Suprapubic skin (tissue), 4 donors: Measurements from ENCODE around the gene OSCP1. TPM values are rescaled to one million over a fixed set of nuclear protein-coding genes. Genes with fewer than 3 reads are reported as not detected.

ENCODE experiments used
- DNase-seq, 2 donors: peaks; one replicate each; pipeline ENCODE4 v3.0.0-alpha.2; 2019; ENCODE audit warnings: low spot score in 2 of 2
- H3K27ac ChIP-seq: fragments of 200-600 bp; sonication (generic); one replicate; pipeline ENCODE4 v1.5.1; 2019
- H3K27me3 ChIP-seq: fragments of 200-600 bp; sonication (generic); one replicate; pipeline ENCODE4 v1.5.1; 2019
- H3K36me3 ChIP-seq: fragments of 200-600 bp; sonication (generic); one replicate; pipeline ENCODE4 v1.5.1; 2019
- H3K4me1 ChIP-seq: fragments of 200-600 bp; sonication (generic); one replicate; pipeline ENCODE4 v1.5.1; 2019
- H3K4me3 ChIP-seq: fragments of 200-600 bp; sonication (generic); one replicate; pipeline ENCODE4 v1.5.1; 2019; ENCODE audit warnings: mild to moderate bottlenecking
- H3K9me3 ChIP-seq: fragments of 200-600 bp; sonication (generic); one replicate; pipeline ENCODE4 v1.5.1; 2019
- CTCF ChIP-seq, 2 donors: fragments of 200-600 bp in 1 of 2; fragments of 450-650 bp in 1 of 2; sonication (generic) in 1 of 2; IDR thresholded peaks; one replicate each; pipeline ENCODE4 v1.5.1; 2016 to 2019; ENCODE audit warnings: antibody characterized with exemption in 2 of 2, mild to moderate bottlenecking in 1 of 2, moderate library complexity in 1 of 2
- EP300 ChIP-seq: sonication (generic); formaldehyde crosslinking; IDR thresholded peaks from one replicate; pipeline ENCODE4 v1.6.1; 2017; ENCODE audit warnings: antibody characterized with exemption
- POLR2A ChIP-seq, 2 donors: fragments of 450-650 bp; IDR thresholded peaks; one replicate each; pipeline ENCODE4 v1.6.1; 2017; ENCODE audit warnings: antibody characterized with exemption in 2 of 2, mild to moderate bottlenecking in 2 of 2, moderate library complexity in 2 of 2
- POLR2AphosphoS5 ChIP-seq, 3 donors: sonication (generic); formaldehyde crosslinking; IDR thresholded peaks; one replicate each; pipeline ENCODE4 v1.6.1; 2017; ENCODE audit warnings: antibody characterized with exemption in 3 of 3
- WGBS: methylation state at CpG from one replicate; pipeline ENCODE4 v1.1.5; 2018; 5-methylcytosine and 5-hydroxymethylcytosine counted together
- total RNA-seq, 4 donors: library from RNA; depleted of rRNA; stranded (reverse); fragments of >200 nt; gene quantifications; one replicate each; pipeline ENCODE4 v1.1.0, GENCODE V29; 2016

The OSCP1 gene
- total RNA-seq, 4 donors from 2014 or later = 3.8 to 15.4 (median 7.9) TPM

GRCh38 chr1:36397378-36398230 lies 52.6 kb downstream of the OSCP1 start, which contains the start of gene LSM10:
LSM10 (minus strand) TSS chr1:36397908; CDS start chr1:36394129, 3,779 bp downstream.
- TF ChIP-seq POLR2AphosphoS5 (IDR thresholded peaks at IDR 0.05) (peak; percentile 38 to 92 (median 82)), POLR2A (IDR thresholded peaks at IDR 0.05) (peak; percentile 78 to 84), CTCF (IDR thresholded peaks at IDR 0.05) (no peak)
- peak; percentile 97 for DNase-seq
- H3K9me3 ChIP-seq = no peaks in the 10 kb centered on the region
- H3K4me1 ChIP-seq = peaks cover 27% of the 10 kb centered on the region
- H3K27ac ChIP-seq = peak within 1 kb of the TSS; percentile 92
- no peaks in the 10 kb centered on the region for H3K27me3 ChIP-seq
- peak within 1 kb of the TSS; percentile 80 for H3K4me3 ChIP-seq
- peaks cover 13% of the 10 kb centered on the region for H3K36me3 ChIP-seq
- WGBS = 2% methylated on average over 22 of the region's 60 CpGs

GRCh38 chr1:36397083-36397377 lies 53.2 kb downstream of the OSCP1 start:
- no peaks in the 10 kb centered on the region for H3K9me3 ChIP-seq
- H3K27me3 ChIP-seq = no peaks in the 10 kb centered on the region
- H3K4me3 ChIP-seq = peak overlapping the region; percentile 80
- TF ChIP-seq EP300 (no peak), POLR2A (IDR thresholded peaks at IDR 0.05) (no peak), CTCF (IDR thresholded peaks at IDR 0.05) (no peak), POLR2AphosphoS5 (IDR thresholded peaks at IDR 0.05) (no peak)
- DNase-seq = no peak
- H3K27ac ChIP-seq = peak overlapping the region; percentile 92
- WGBS = 5% methylated on average over 5 of the region's 5 CpGs
- peaks cover 19% of the 10 kb centered on the region for H3K36me3 ChIP-seq
- H3K4me1 ChIP-seq = peaks cover 27% of the 10 kb centered on the region

- Histone ChIP-seq H3K27ac (no peak overlapping the region), H3K9me3 (no peaks in the 10 kb centered on the region), H3K4me1 (peaks cover 22% of the 10 kb centered on the region), H3K36me3 (peaks cover 24% of the 10 kb centered on the region), H3K27me3 (no peaks in the 10 kb centered on the region), H3K4me3 (no peak overlapping the region)
- 81% methylated on average over 6 of the region's 6 CpGs for WGBS
- TF ChIP-seq POLR2A (IDR thresholded peaks at IDR 0.05) = no peak
- no peak for TF ChIP-seq CTCF (IDR thresholded peaks at IDR 0.05)
- no peak for TF ChIP-seq POLR2AphosphoS5 (IDR thresholded peaks at IDR 0.05)
- no peak for TF ChIP-seq EP300
- DNase-seq = no peak
Observed at GRCh38 chr1:36396359-36396758, 53.9 kb downstream of the OSCP1 start.

- TF ChIP-seq POLR2A (IDR thresholded peaks at IDR 0.05) = no peak
- no peak for TF ChIP-seq EP300
- TF ChIP-seq CTCF (IDR thresholded peaks at IDR 0.05) = no peak
- no peak for TF ChIP-seq POLR2AphosphoS5 (IDR thresholded peaks at IDR 0.05)
- H3K36me3 ChIP-seq = peaks cover 38% of the 10 kb centered on the region
- WGBS = 95% methylated on average over 16 of the region's 19 CpGs
Observed at GRCh38 chr1:36393686-36394085, 56.6 kb downstream of the OSCP1 start.

GRCh38 chr1:36392836-36393235 lies 57.4 kb downstream of the OSCP1 start:
- TF ChIP-seq POLR2AphosphoS5 (IDR thresholded peaks at IDR 0.05) (no peak), CTCF (IDR thresholded peaks at IDR 0.05) (no peak), EP300 (no peak), POLR2A (IDR thresholded peaks at IDR 0.05) (no peak)
- peaks cover 17% of the 10 kb centered on the region for H3K4me1 ChIP-seq
- no peak for DNase-seq
- 92% methylated on average over 4 of the region's 4 CpGs for WGBS
- H3K4me3 ChIP-seq = no peak overlapping the region
- no peak overlapping the region for H3K27ac ChIP-seq
- no peaks in the 10 kb centered on the region for H3K9me3 ChIP-seq
- peaks cover 38% of the 10 kb centered on the region for H3K36me3 ChIP-seq
- H3K27me3 ChIP-seq = no peaks in the 10 kb centered on the region

More at GRCh38 chr1:36393686-36394085, 56.6 kb downstream of the OSCP1 start:
- Histone ChIP-seq H3K27me3 (no peaks in the 10 kb centered on the region), H3K4me1 (peaks cover 17% of the 10 kb centered on the region), H3K27ac (no peak overlapping the region), H3K9me3 (no peaks in the 10 kb centered on the region), H3K4me3 (no peak overlapping the region)
- DNase-seq = no peak
